ENCODE data around the gene NPIPB8.
"Not testable (repeated sequence)": the region's sequence is repeated elsewhere in the genome, so short reads cannot be mapped to it uniquely, and the experiment has no call there.

Gene NPIPB8

DNA sequence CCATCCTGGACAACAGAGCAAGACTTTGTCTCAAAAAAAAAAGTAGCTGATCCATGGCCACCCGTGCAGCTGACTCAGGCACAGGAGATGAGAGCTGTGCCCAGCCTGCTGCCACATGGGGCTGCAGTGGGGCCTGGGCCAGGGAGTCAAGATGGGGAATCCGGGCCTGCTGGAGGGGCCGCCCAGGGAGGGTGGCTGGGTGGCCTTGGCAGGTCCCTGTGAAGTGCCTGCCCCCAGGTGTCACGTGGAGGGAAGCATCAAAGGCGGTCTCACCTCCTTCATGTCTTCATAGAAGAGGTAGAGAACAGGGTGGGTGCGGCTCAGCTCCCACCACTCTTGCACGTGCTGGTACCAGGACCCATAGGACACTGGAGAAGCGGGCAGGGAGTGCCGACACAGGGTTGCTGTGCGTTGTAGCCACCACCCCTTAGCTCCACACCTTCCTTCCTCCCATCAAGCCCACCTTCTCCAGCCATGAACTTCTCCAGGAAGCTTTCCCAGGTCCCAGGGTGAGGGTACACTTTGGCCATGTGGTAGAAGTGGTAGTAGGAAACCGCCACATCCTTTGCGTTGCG is 44.8 kb upstream of the NPIPB8 start:
- TF ChIP-seq, protein P1, sequence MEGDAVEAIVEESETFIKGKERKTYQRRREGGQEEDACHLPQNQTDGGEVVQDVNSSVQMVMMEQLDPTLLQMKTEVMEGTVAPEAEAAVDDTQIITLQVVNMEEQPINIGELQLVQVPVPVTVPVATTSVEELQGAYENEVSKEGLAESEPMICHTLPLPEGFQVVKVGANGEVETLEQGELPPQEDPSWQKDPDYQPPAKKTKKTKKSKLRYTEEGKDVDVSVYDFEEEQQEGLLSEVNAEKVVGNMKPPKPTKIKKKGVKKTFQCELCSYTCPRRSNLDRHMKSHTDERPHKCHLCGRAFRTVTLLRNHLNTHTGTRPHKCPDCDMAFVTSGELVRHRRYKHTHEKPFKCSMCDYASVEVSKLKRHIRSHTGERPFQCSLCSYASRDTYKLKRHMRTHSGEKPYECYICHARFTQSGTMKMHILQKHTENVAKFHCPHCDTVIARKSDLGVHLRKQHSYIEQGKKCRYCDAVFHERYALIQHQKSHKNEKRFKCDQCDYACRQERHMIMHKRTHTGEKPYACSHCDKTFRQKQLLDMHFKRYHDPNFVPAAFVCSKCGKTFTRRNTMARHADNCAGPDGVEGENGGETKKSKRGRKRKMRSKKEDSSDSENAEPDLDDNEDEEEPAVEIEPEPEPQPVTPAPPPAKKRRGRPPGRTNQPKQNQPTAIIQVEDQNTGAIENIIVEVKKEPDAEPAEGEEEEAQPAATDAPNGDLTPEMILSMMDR (IDR thresholded peaks at IDR 0.05; ENCODE audit: low read depth, low read length) = no peak
- H3K4me3 ChIP-seq (ENCODE audit: low read depth, low read length) = no peak overlapping the region
- in situ Hi-C loops (cut with HindIII; ENCODE audit: low sequenced_read_pairs) = no loop called here
- no peak for DNase-seq (ENCODE audit: low read depth, low spot score)

DNA sequence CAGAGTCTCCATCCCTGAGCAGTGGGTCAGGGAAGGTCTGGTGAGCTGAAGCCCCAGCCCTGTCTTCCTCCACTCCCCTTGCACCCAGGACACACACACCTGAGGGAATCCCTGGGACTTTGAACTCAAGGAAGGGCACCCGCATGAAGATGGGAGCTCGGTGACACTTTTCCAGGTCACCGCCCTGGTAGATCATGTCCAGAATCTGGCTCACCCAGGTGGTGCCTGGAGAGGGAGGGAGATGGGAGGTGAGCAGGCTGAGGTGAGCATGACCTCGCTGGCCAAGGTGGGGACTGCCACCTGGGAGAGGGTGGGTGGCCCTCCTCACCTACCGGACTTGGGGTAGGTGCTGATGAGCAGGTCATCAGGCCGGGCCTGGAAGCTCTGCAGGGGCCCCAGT is 42.4 kb upstream of the NPIPB8 start:
- DNase-seq (ENCODE audit: low read depth, low spot score); in situ Hi-C loops (cut with HindIII; ENCODE audit: low sequenced_read_pairs); H3K4me3 ChIP-seq (ENCODE audit: low read depth, low read length): not testable (repeated sequence)

DNA sequence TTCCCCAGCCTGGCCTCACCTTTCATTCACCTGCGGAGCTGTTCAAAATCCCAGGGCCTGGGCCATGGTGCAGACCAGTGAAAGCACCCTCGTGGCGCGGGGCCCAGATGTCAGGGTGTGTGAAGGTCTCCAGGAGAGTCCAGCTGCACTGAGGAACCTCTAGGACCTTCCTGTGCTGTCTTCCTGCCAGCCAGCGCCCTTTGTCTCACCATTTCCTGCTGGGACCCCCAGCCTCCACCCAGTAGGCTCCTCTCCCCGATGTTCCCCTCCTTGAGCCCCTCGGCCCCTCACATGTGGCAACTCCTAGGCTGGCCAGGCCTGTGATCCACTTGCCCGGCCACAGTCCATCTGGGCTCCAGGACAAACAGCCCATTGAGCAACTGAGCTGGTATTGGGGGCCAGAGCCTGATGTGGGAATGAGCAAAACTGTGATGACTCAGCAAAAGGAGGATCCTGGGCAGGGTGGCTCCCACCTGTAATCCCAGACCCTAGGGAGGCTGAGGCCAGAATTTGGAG is 41.7 kb upstream of the NPIPB8 start:
- DNase-seq (ENCODE audit: low read depth, low spot score) = no peak
- TF ChIP-seq, protein P1 (IDR thresholded peaks at IDR 0.05; ENCODE audit: low read depth, low read length) = no peak
- no peak overlapping the region for H3K4me3 ChIP-seq (ENCODE audit: low read depth, low read length)
- in situ Hi-C loops (cut with HindIII; ENCODE audit: low sequenced_read_pairs) = no loop called here

GRCh38 chr16:28596840-28597691 is 40.8 kb upstream of the NPIPB8 start, which contains the start of gene SULT1A2:
Gene SULT1A2 (minus strand): TSS chr16:28597050. CDS start chr16:28595930, 1,120 bp downstream.
- in situ Hi-C loops (cut with HindIII; ENCODE audit: low sequenced_read_pairs) = no loop called here
- TF ChIP-seq, protein P1 (IDR thresholded peaks at IDR 0.05; ENCODE audit: low read depth, low read length) = no peak
- DNase-seq (ENCODE audit: low read depth, low spot score) = no peak
- H3K4me3 ChIP-seq (ENCODE audit: low read depth, low read length) = no peak within 1 kb of the TSS

- in situ Hi-C loops (cut with HindIII; ENCODE audit: low sequenced_read_pairs) = no loop called here
- no peak overlapping the region for H3K4me3 ChIP-seq (ENCODE audit: low read depth, low read length)
- TF ChIP-seq, protein P1 (IDR thresholded peaks at IDR 0.05; ENCODE audit: low read depth, low read length) = no peak
- DNase-seq (ENCODE audit: low read depth, low spot score) = no peak
Observed at GRCh38 chr16:28597692-28598261, 40.1 kb upstream of the NPIPB8 start.

DNA sequence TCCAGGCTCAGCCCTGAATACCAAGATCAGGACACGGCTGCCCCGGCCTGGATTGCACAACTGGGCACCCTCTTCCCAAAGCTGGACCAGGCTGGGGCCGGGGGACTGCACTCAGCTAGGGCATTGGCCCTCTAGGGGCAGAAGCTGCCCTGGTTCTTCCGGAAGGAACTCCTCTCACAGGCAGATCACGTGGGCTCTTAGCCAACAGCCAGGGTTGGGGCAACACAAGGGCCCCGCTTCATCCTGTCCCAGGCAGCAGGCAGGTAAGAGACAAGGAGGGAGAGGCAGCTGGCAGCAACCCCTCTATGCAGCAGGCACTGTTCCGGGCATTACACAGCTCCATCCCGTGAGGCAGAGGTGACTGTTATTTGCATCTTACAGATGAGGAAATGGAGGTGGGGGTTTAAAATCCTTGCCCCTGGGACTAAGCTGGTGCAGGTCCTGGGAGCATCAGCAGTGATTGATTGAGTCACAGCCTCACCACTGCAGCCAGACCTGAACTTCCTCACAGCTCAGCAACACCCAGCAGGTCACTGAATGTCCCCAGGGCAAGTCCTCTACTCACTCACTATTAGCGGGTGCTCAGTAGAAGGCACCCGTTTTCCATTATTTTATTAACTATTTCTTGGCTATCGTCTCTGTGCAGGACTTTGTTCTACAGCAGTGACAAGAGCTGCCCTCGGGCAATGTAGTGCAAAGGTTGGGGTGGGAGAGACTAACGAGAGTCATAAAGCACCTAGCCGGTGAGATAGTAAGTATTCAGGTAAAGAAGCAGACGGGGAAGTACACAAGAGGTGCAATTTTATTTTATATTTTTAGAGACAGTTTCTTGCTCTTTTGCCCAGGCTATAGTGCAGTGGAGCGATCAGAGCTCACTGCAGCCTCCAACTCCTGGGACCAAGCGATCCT is 38.2 kb upstream of the NPIPB8 start:
- H3K4me3 ChIP-seq (ENCODE audit: low read depth, low read length); DNase-seq (ENCODE audit: low read depth, low spot score); in situ Hi-C loops (cut with HindIII; ENCODE audit: low sequenced_read_pairs): not testable (repeated sequence)

- DNase-seq (ENCODE audit: low read depth, low spot score); in situ Hi-C loops (cut with HindIII; ENCODE audit: low sequenced_read_pairs); H3K4me3 ChIP-seq (ENCODE audit: low read depth, low read length): not testable (repeated sequence)
Observed at GRCh38 chr16:28600965-28601364, 36.9 kb upstream of the NPIPB8 start.

DNA sequence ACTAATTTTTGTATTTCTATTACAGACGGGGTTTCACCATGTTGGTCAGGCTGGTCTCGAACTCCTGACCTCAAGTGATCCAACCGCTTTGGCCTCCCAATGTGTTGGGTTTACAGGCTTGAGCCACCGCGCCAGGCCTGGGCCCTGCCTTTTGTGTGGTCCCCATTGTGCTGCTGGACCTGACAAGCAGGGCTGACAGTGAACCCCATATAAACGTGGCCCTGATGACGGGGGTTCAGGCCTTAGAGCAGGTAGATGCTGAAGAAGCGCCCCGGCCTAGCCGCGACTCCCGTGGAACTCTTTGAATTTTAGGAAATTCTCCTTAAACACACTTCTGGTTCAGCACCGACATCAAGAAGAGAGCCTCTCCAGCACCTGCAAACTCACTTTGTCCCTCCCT is 36.3 kb upstream of the NPIPB8 start:
- in situ Hi-C loops (cut with HindIII; ENCODE audit: low sequenced_read_pairs); DNase-seq (ENCODE audit: low read depth, low spot score); H3K4me3 ChIP-seq (ENCODE audit: low read depth, low read length): not testable (repeated sequence)

- H3K4me3 ChIP-seq (ENCODE audit: low read depth, low read length); in situ Hi-C loops (cut with HindIII; ENCODE audit: low sequenced_read_pairs); DNase-seq (ENCODE audit: low read depth, low spot score): not testable (repeated sequence)
Observed at GRCh38 chr16:28602062-28602461, 35.8 kb upstream of the NPIPB8 start.

Data from astrocyte of the spinal cord (primary cell).